ENCODE data around the gene CARHSP1.

The CARHSP1 gene

DNA sequence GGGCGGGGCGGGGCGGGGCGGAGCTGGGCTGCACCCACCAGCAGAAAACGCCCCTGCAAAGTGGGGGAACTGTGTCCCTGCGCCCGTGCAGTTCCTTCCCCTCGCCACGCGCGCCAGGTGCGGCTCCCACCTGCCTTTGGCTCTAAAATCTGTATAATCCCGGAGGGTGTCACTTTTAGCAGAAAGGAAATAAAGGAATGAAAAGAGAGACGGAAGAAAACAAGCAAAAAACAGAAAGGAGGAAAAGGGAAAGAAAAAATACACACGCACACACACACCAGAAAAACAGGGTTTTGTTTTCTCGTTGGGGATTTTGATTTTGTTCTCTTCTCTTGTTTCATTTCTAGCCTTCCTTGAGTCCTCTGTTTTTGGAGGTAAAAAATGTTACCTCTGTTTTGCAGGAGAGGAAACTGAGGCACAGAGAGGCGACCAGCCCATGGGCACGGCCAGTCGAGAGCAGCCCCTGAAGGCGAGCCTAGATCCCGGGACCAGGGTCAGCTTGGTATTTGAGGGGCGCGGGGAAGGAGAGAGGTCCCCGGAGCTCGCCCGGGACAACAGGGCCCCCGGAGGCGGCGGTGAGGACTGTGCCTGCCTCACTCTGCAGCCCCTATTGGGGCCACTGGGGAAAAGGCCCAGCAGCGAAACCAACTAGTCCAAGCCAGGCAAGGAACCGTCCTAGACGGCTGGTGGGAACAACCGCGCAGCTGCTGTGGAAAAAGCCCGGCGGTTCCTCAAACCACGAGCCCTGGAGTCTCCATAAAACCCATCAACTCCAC lies 594 bp upstream of the CARHSP1 start:
- DNase-seq, result no peak

GRCh38 chr16:8867932-8868415 lies 832 bp downstream of the CARHSP1 start:
- DNase-seq, result peak in 2 of 5 donors; percentile 45 to 49

- DNase-seq, result peak in 2 of 5 donors; percentile 20 to 36
Measured at GRCh38 chr16:8867216-8867931, 1.4 kb downstream of the CARHSP1 start.

DNA sequence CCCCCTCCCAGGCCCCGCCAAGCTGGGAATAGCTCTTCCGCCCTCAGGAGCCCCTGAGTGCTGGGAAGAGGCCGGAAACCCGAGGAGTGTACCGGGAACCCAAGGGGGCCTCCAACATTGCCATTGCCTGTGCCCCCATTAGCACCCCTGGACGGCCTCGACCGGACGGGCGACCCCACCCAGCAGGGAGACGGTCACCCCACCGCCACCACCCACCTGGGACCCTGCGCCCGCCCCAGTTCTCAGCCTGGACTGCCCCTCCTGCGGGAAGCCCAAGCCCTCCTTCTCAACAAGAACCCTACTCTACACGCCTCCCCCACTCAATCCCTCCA lies 2.0 kb downstream of the CARHSP1 start:
- DNase-seq, result no peak

DNA sequence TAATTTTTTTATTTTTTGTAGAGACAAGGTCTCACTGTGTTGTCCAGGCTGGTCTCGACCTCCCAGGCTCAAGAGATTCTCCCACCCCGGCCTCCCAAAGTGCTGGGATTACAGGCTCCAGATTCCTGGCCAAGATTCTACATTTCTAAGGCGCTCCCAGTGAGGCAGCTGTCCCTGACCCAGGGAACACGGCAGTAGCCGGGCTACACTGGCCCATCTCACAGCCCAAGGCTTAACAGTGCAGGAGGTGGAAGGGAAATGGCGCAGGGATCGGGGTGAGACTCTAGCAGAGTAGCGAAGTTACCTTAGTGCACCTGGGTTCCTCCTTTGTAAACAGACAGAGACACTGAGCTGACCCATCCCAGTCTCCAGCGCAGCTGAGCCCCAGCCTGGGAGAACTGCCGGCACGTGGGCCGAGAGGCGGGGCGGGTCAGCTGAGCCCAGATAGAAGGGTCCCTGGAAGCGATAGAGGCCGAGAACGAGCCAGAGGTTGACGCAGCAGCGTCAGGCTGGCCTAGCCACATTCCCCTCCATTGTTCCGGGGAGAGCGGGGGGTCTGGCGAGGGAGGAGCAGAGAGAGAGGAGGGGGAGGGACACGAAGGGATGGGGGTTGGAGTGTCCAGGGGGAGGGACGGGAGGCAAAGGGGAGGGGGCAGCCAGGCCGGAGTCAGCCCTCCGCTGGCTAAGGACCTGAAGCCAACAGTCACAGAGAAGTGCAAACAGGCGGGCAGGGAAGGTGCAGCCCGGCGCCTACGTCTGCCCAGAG lies 2.5 kb downstream of the CARHSP1 start:
- no peak for DNase-seq

DNA sequence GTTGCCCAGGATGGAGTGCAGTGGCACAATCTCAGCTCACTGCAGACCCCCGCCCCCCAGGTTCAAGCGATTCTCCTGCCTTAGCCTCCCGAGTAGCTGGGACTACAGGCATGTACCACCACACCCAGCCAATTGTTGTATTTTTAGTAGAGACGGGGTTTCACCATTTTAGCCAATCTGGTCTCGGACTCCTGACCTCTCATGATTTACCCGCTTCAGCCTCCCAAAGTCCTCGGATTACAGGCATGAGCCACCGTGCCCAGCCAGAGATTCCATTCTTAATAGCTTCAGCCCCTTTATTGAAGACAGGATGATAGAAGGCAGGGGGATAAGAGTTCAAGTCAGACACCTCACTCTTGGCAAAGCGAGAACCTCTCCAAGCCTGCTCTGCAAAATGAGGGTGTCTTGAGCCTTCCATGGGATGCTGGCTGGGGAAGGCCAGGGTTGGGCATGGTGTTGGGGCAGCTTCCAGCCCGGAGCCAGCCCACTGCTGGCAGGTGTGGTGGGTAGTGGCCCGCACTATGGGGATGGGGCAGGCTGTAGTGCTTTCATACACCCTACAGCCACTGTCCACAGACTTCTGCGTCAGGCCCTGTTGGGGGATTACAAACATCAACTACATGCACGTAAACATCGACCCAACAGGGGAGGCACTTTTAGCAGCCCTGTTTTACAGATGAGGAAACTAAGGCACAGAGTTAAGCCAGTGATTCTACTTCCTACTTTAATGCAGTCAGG lies 3.5 kb downstream of the CARHSP1 start:
- no peak for DNase-seq

- DNase-seq, result no peak
Measured at GRCh38 chr16:8864480-8865110, 4.2 kb downstream of the CARHSP1 start.

- DNase-seq, result no peak
Measured at GRCh38 chr16:8863594-8864424, 5.0 kb downstream of the CARHSP1 start.

DNA sequence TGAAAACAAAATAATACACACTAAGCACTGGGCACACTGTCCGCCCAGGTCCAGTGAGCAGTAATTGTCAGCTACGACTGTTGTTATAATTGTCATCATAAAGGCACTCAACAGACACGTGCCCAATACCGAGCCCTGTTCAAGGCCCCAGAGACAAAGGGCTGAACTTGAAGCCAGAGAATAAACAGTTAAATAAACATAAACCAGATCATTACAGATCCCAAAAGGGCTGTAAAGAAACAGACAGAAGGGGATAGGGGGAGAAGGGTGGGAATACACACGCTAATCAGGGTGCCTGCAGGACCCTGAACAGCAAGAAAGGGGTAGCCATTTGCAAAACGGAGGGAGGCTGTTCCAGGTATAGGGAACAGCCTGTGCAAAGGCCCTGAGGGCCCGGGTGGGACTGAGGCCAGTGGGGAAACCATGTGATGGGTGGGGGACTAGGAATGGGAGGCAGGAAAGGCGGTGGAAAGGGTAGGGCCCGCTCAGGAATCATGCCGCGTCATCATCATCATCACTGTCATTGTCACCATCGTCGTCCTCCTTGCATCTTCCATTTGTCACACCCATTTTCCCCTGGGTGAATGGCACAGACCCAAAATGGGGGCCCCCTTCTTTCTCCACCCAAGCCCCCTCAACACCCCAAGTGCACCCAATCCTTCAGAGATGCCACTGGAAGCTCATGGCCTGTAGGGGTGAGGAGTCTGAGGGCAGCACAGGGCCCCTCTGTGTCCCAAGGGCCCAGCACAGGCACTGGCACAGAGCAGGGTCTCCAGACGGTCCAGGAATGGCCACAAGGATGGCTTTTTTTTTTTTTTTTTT lies 6.3 kb downstream of the CARHSP1 start:
- DNase-seq, result no peak

GRCh38 chr16:8861563-8862308 lies 7.1 kb downstream of the CARHSP1 start:
- DNase-seq, result no peak

GRCh38 chr16:8859913-8860881 lies 8.6 kb downstream of the CARHSP1 start:
- no peak for DNase-seq

DNA sequence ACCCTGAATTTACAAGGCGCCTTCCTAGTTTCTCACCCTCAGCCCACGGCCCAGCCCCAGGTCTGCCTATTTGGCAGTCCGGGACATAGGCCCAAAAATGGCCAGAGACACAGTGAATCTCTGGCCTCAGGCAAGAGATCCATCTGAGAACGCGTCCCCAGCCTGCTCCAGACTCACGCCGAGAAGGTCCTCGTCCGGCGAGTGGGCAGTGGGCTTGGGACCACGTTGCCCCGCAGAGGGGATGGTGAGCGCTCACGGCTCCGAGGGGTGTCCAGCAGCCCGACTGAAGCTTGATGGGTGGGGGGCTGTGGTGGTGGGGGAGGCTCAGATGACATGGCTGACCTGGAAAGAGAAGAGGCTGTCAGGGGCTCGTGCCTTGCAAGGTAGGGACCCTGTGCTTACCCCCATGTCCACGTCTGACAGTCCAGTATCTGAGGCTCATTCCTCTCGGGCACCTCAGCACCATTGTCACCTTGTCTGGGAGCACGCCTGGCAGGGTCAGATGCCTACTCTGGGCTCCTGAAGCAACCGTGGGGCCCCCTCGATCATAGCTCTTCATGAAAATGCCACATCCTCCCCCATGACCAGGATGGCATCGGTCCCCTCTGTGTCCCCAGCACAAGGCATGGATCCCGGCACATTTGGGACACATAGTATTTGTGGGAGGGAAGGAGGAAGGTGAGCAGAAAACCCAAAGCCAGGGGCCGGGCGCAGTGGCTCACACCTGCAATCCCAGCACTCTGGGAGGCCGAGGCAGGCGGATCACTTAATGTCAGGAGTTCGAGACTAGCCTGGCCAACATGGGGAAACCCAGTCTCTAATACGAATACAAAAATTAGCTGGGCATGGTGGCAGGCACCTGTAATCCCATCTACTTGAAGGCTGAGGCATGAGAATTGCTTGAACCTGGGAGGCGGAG lies 9.6 kb downstream of the CARHSP1 start:
- no peak for DNase-seq

DNA sequence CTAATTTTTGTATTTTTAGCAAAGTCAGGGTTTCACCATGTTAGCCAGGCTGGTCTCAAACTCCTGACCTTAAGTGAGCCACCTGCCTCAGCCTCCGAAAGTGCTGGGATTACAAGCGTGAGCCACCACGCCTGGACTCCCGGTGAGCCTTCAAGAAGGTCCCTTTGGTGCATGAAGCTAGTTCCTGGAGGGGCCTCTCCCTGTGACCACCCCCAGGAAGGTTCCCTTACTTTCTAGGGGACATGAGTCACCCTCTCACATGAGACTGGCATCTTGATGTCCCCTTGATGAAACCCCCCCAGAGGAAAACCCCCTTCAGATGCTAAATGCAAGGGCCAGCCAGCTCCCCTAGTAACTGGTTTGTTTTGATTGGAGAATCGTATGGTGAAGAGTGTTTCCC lies 12.8 kb downstream of the CARHSP1 start:
- DNase-seq, result no peak

- DNase-seq, result no peak
Measured at GRCh38 chr16:8855051-8855786, 13.6 kb downstream of the CARHSP1 start.

- DNase-seq, result no peak
Measured at GRCh38 chr16:8854298-8854948, 14.4 kb downstream of the CARHSP1 start.

- no peak for DNase-seq
Measured at GRCh38 chr16:8853611-8854010, 15.2 kb downstream of the CARHSP1 start.

Measured in T-helper 1 cell (primary cell).